IMR-90 (cell line): ENCODE measurements around the gene PLXND1.

Source experiments
- CEBPB ChIP-seq: IDR thresholded peaks from 2 replicates; pipeline ENCODE4 v1.6.1; 2012; ENCODE audit warnings: low read depth, low read length, improper control_type of control experiment
- CHD1 ChIP-seq: IDR thresholded peaks from 2 replicates; pipeline ENCODE4 v1.6.1; 2012; ENCODE audit warnings: low read depth, low read length, improper control_type of control experiment
- CTCF ChIP-seq: conservative IDR thresholded peaks from 2 replicates; pipeline ENCODE4 v1.5.1; 2012; ENCODE audit warnings: mild to moderate bottlenecking, low read depth, low read length, improper control_type of control experiment
- ELK1 ChIP-seq: fragments of 150-350 bp; IDR thresholded peaks from 2 replicates; pipeline ENCODE4 v1.6.1; 2016; ENCODE audit warnings: low read depth, mild to moderate bottlenecking, low read length, moderate library complexity, borderline replicate concordance
- MAFK ChIP-seq: IDR thresholded peaks from 2 replicates; pipeline ENCODE4 v1.6.1; 2012; ENCODE audit warnings: low read depth, low read length, improper control_type of control experiment
- MAZ ChIP-seq: IDR thresholded peaks from 2 replicates; pipeline ENCODE4 v1.6.1; 2012; ENCODE audit warnings: low read depth, mild to moderate bottlenecking, low read length, improper control_type of control experiment, moderate library complexity, borderline replicate concordance
- MXI1 ChIP-seq: IDR thresholded peaks from 2 replicates; pipeline ENCODE4 v1.6.1; 2012; ENCODE audit warnings: low read depth, mild to moderate bottlenecking, low read length, moderate library complexity, borderline replicate concordance
- POLR2A ChIP-seq: IDR thresholded peaks from 2 replicates; pipeline ENCODE4 v1.6.1; 2012; ENCODE audit warnings: mild to moderate bottlenecking, low read depth, low read length
- RAD21 ChIP-seq: IDR thresholded peaks from 2 replicates; pipeline ENCODE4 v1.6.1; 2012; ENCODE audit warnings: low read length, improper control_type of control experiment
- RCOR1 ChIP-seq: IDR thresholded peaks from 2 replicates; pipeline ENCODE4 v1.6.1; 2012; ENCODE audit warnings: mild to moderate bottlenecking, low read length, improper control_type of control experiment; ENCODE audit not compliant: insufficient replicate concordance
- RFX5 ChIP-seq: IDR thresholded peaks from 2 replicates; pipeline ENCODE4 v1.8.0; 2012; ENCODE audit warnings: low read depth, mild to moderate bottlenecking, low read length, moderate library complexity
- SMC3 ChIP-seq: fragments of 150-350 bp; IDR thresholded peaks from 2 replicates; pipeline ENCODE4 v1.6.1; 2016; ENCODE audit warnings: low read depth, mild to moderate bottlenecking, antibody characterized with exemption, low read length, moderate library complexity

- TF ChIP-seq CTCF (no peak), POLR2A (no peak), CEBPB (no peak), RFX5 (no peak), RCOR1 (no peak), RAD21 (no peak), ELK1 (no peak), MAZ (no peak), SMC3 (no peak), MXI1 (no peak), CHD1 (no peak), MAFK (no peak)
These were observed 46.5 kb upstream of the PLXND1 start for GRCh38 chr3:129653019-129653418.
